B cell (primary cell): Measurements from ENCODE around the gene CCDC50. TPM values are rescaled to one million over a fixed set of nuclear protein-coding genes. Genes with fewer than 3 reads are reported as not detected.

Experiments used
- ATAC-seq: fragments of 200-7000 bp; cut with Tn5 transposase; one replicate; pipeline ENCODE4 v1.10.0; 2021; ENCODE audit warnings: low read depth, mild to moderate bottlenecking, moderate number of reproducible peaks, moderate library complexity
- CTCF ChIA-PET: fragments of 350-600 bp; sonication (Branson Sonifier 250); formaldehyde crosslinking; loops from one replicate; lab custom pipeline; 2021; ENCODE audit warnings: antibody characterized with exemption, inconsistent platforms; lab: Charles Lee
- POLR2A ChIA-PET: fragments of 350-600 bp; sonication (Branson Sonifier 250); formaldehyde crosslinking; loops from one replicate; lab custom pipeline; 2021; ENCODE audit warnings: antibody characterized with exemption; lab: Charles Lee
- DNase-seq: peaks from one replicate; pipeline ENCODE4 v3.0.0; 2013
- H2AFZ ChIP-seq: 2 replicates; pipeline ENCODE4 v1.6.1; 2012; ENCODE audit warnings: mild to moderate bottlenecking, low read depth, low read length; ENCODE audit not compliant: insufficient read depth, poor library complexity, severe bottlenecking
- H3K27ac ChIP-seq, 2 donors: 1 replicate in 1 of 2; 2 replicates in 1 of 2; pipeline ENCODE4 v1.5.1; 2012 to 2013; ENCODE audit warnings: low read length in 2 of 2, mild to moderate bottlenecking in 2 of 2, moderate library complexity in 1 of 2
- H3K27me3 ChIP-seq, 4 experiments: fragments of 200-600 bp in 1 of 4; sonication (generic) in 1 of 4; replicated peaks in 1 of 4; 1 replicate in 2 of 4; 2 replicates in 2 of 4; pipeline versions ENCODE4 v1.6.1 to v1.7.0; 2013 to 2016; ENCODE audit warnings: low read length in 3 of 4, mild to moderate bottlenecking in 2 of 4, mixed read lengths in 1 of 4, moderate library complexity in 1 of 4; ENCODE audit not compliant: insufficient read depth in 4 of 4, control insufficient read depth in 3 of 4; ENCODE audit errors: control extremely low read depth in 1 of 4
- H3K36me3 ChIP-seq, 2 experiments: replicated peaks in 1 of 2; 1 replicate in 1 of 2; 2 replicates in 1 of 2; pipeline versions ENCODE4 v1.6.1 to v1.7.1; 2013; ENCODE audit warnings: low read length in 1 of 2; ENCODE audit not compliant: insufficient read depth in 2 of 2, control insufficient read depth in 1 of 2; ENCODE audit errors: control extremely low read depth in 1 of 2, extremely low read depth in 1 of 2
- H3K4me1 ChIP-seq, 2 donors: fragments of 200-600 bp in 1 of 2; sonication (generic) in 1 of 2; 1 replicate in 1 of 2; 2 replicates in 1 of 2; pipeline versions ENCODE4 v1.5.1 to v1.6.1; 2013 to 2017; ENCODE audit warnings: low read length in 2 of 2; ENCODE audit not compliant: control insufficient read depth in 2 of 2, insufficient read depth in 2 of 2
- H3K4me2 ChIP-seq: replicated peaks from 2 replicates; pipeline ENCODE3; 2012; ENCODE audit warnings: mild to moderate bottlenecking, low read depth, low read length; ENCODE audit not compliant: poor library complexity, severe bottlenecking
- H3K4me3 ChIP-seq, 5 experiments: fragments of 200-600 bp in 1 of 5; sonication (generic) in 1 of 5; 1 replicate in 3 of 5; 2 replicates in 2 of 5; pipeline versions ENCODE4 v1.5.1 to v1.7.0; 2011 to 2016; ENCODE audit warnings: low read length in 4 of 5, mild to moderate bottlenecking in 4 of 5, low read depth in 2 of 5, control low read depth in 1 of 5, moderate library complexity in 1 of 5; ENCODE audit not compliant: insufficient read depth in 1 of 5; ENCODE audit errors: control extremely low read depth in 1 of 5, extremely low read depth in 1 of 5
- H3K79me2 ChIP-seq: fragments of 200-600 bp; sonication (generic); one replicate; pipeline ENCODE4 v1.6.0; 2016; ENCODE audit warnings: low read length; ENCODE audit not compliant: control insufficient read depth, insufficient read depth
- H3K9ac ChIP-seq: fragments of 200-600 bp; sonication (generic); 2 replicates; pipeline ENCODE4 v1.6.1; 2017; ENCODE audit warnings: mild to moderate bottlenecking, low read length, moderate library complexity
- H3K9me3 ChIP-seq, 3 donors: one replicate each; pipeline versions ENCODE4 v1.6.1 to v1.7.1; 2013; ENCODE audit warnings: low read length in 2 of 3; ENCODE audit not compliant: control insufficient read depth in 2 of 3, insufficient read depth in 1 of 3; ENCODE audit errors: control extremely low read depth in 1 of 3
- H4K20me1 ChIP-seq: 2 replicates; pipeline ENCODE4 v1.6.0; 2012; ENCODE audit warnings: mild to moderate bottlenecking, low read length; ENCODE audit not compliant: insufficient read depth, control insufficient read depth, poor library complexity, severe bottlenecking
- H3K27ac Mint-ChIP-seq: one replicate; pipeline ENCODE4 v1.8.0; 2021; ENCODE audit warnings: mixed read lengths
- H3K27me3 Mint-ChIP-seq: one replicate; pipeline ENCODE4 v1.8.0; 2021; ENCODE audit warnings: mixed read lengths
- H3K4me1 Mint-ChIP-seq: one replicate; pipeline ENCODE4 v1.8.0; 2021; ENCODE audit warnings: mixed read lengths
- H3K4me3 Mint-ChIP-seq: one replicate; pipeline ENCODE4 v1.8.0; 2021; ENCODE audit warnings: mixed read lengths
- H3K9me3 Mint-ChIP-seq: one replicate; pipeline ENCODE4 v1.8.0; 2022; ENCODE audit warnings: mixed read lengths; ENCODE audit not compliant: insufficient read depth
- EZH2 ChIP-seq: IDR thresholded peaks from 2 replicates; pipeline ENCODE4 v1.6.1; 2012; ENCODE audit warnings: borderline replicate concordance, low read depth, mild to moderate bottlenecking, moderate library complexity, low read length; ENCODE audit not compliant: insufficient read depth, poor library complexity, severe bottlenecking
- WGBS: methylation state at CpG from one replicate; pipeline ENCODE4 v1.1.5; 2013; ENCODE audit warnings: missing lambda C conversion rate; ENCODE audit not compliant: insufficient coverage; 5-methylcytosine and 5-hydroxymethylcytosine counted together
- intact Hi-C: fragments of 100-400 bp; cut with micrococcal nuclease; formaldehyde crosslinking; loops from one replicate; pipeline ENCODE4 v1.10.0; 2022
- polyA plus RNA-seq: library from polyadenylated mRNA; depleted of rRNA; stranded (reverse); fragments of >200 nt; gene quantifications from 2 replicates; pipeline ENCODE4 v1.2.3, GENCODE V29; 2012
- total RNA-seq, 2 donors: library from RNA; stranded (reverse); fragments of 120-200 nt in 1 of 2; gene quantifications; 1 replicate in 1 of 2; 2 replicates in 1 of 2; pipeline versions ENCODE4 v1.2.3 to v1.2.4, GENCODE V29; 2013 to 2022
- TF ChIP-seq, protein P1 (sequence below): fragments of 200-600 bp; IDR thresholded peaks from one replicate; pipeline ENCODE4 v1.8.0; 2022; ENCODE audit warnings: antibody characterized with exemption, mild to moderate bottlenecking

CCDC50 gene
- total and polyA plus RNA-seq, 2 donors (not counting 1 experiment from before 2014, with no cell fraction given): 48.7 to 121 TPM

DNA sequence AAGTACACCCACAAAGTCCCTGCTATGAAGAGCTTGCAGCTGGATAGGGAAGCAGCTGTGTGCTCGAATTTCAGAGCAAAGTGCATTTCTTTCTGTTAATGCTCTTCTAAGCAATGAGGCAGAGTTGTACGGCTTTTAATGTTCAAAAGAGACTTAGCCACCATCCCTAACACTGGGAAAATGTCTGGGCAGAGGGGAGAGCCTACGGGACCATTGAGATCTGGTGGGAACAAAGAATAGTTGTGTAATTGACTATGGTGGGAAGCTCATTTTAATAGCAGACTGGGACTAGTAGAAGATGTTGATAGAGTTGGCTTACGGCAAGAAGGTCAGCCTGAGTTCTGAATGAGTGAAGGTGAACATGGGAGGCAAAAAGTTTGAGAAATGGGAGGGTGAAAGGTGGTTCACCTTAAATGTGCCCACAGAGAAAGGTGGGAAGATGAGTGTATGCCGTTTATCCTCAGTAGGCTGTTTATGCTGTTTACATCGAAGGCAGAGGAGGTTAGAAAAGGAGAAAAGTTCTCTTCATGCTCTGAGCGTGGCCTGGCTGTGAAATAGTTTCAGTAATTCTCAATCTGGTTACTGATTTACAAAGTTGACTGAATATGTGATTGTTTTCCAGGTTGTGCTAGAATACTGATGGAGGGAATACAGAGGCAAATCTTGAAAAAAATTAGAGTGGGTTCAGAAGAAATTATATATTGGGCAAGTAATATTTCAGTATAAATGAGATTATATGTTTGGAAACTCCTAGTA, 24.0 kb downstream of the CCDC50 start:
- no peak overlapping the region for H3K9ac ChIP-seq
- TF ChIP-seq, protein P1, sequence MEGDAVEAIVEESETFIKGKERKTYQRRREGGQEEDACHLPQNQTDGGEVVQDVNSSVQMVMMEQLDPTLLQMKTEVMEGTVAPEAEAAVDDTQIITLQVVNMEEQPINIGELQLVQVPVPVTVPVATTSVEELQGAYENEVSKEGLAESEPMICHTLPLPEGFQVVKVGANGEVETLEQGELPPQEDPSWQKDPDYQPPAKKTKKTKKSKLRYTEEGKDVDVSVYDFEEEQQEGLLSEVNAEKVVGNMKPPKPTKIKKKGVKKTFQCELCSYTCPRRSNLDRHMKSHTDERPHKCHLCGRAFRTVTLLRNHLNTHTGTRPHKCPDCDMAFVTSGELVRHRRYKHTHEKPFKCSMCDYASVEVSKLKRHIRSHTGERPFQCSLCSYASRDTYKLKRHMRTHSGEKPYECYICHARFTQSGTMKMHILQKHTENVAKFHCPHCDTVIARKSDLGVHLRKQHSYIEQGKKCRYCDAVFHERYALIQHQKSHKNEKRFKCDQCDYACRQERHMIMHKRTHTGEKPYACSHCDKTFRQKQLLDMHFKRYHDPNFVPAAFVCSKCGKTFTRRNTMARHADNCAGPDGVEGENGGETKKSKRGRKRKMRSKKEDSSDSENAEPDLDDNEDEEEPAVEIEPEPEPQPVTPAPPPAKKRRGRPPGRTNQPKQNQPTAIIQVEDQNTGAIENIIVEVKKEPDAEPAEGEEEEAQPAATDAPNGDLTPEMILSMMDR: no peak
- no peak for TF ChIP-seq EZH2
- H3K27me3 ChIP-seq: no peaks in the 10 kb centered on the region
- ChIA-PET POLR2A (no interaction called here), CTCF (no interaction called here)
- 86% methylated on average over 5 of the region's 7 CpGs for WGBS
- H3K27me3 Mint-ChIP-seq: no peaks in the 10 kb centered on the region
- no peak overlapping the region for H3K4me3 Mint-ChIP-seq
- H3K4me3 ChIP-seq: no peak overlapping the region
- peak overlapping the region; percentile 3 to 35 for H3K27ac ChIP-seq
- H3K4me2 ChIP-seq: peak overlapping the region; percentile 3
- intact Hi-C loops: no loop called here
- no peak for DNase-seq
- peaks cover 44% of the 10 kb centered on the region for H3K4me1 Mint-ChIP-seq
- H3K4me1 ChIP-seq: peaks cover 48 to 50% of the 10 kb centered on the region in 2 donors
- no peaks in the 10 kb centered on the region for H3K9me3 Mint-ChIP-seq
- H3K36me3 ChIP-seq: peaks cover 2 to 17% of the 10 kb centered on the region in 2 experiments
- ATAC-seq: no peak
- H3K79me2 ChIP-seq: peaks cover 92% of the 10 kb centered on the region
- H4K20me1 ChIP-seq: no peaks in the 10 kb centered on the region
- H2AFZ ChIP-seq: no peak overlapping the region
- no peak overlapping the region for H3K27ac Mint-ChIP-seq
- H3K9me3 ChIP-seq: no peaks in the 10 kb centered on the region

DNA sequence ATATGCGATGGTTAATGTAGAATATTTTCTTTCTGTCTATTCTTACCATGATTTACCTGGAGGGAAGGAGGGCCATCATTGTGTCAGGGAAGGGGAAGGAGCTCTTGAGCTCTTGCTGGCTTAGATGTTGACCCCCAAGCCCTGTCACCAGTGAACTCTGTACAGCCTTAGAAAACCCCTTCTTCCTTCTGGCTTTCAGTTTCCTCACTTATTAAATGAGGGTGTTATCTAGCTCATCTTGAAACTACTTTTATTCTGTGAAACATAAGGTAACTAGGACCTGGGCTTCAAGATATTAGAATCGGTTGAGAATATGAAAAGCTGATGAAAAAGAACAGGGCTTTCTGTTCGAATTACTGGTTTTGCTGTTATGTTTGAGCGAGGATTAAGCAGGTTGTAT, 26.2 kb downstream of the CCDC50 start:
- ATAC-seq (peak; percentile 47), DNase-seq (peak; percentile 40)
- peak overlapping the region; percentile 75 for H3K27ac Mint-ChIP-seq
- peak overlapping the region; percentile 11 to 70 for H3K27ac ChIP-seq
- POLR2A ChIA-PET: no interaction called here
- H3K9me3 ChIP-seq: no peaks in the 10 kb centered on the region
- H4K20me1 ChIP-seq: no peaks in the 10 kb centered on the region
- intact Hi-C loops: no loop called here
- H3K4me2 ChIP-seq: peak overlapping the region; percentile 26
- peaks cover 6 to 38% of the 10 kb centered on the region in 2 experiments for H3K36me3 ChIP-seq
- peaks cover 44 to 48% of the 10 kb centered on the region in 2 donors for H3K4me1 ChIP-seq
- H3K4me3 Mint-ChIP-seq: peak overlapping the region; percentile 33
- H2AFZ ChIP-seq: no peak overlapping the region
- peak overlapping the region; percentile 2 for H3K9ac ChIP-seq
- H3K79me2 ChIP-seq: peaks cover 86% of the 10 kb centered on the region
- no peak overlapping the region for H3K4me3 ChIP-seq
- CTCF ChIA-PET: interaction anchor here (1.8 to 2.0 kb wide), 2 partner anchors 11 to 111 kb away, joined by 7 to 10 read pairs; no protein-coding TSS in a partner anchor
- no CpG with 5 or more reads among the region's 4 CpGs for WGBS
- H3K27me3 ChIP-seq: no peaks in the 10 kb centered on the region
- H3K27me3 Mint-ChIP-seq: no peaks in the 10 kb centered on the region
- H3K4me1 Mint-ChIP-seq: peaks cover 53% of the 10 kb centered on the region
- no peak for TF ChIP-seq EZH2
- TF ChIP-seq, protein P1: no peak
- no peaks in the 10 kb centered on the region for H3K9me3 Mint-ChIP-seq
